Activated CD8-positive, alpha-beta memory T cell treated with anti-CD3 and anti-CD28 coated beads, Interleukin-2, amount 10 ng/mL, durations not matched to agents 7 days and 5 days (primary cell): ENCODE results near the gene CARHSP1. TPM values are rescaled to one million over a fixed set of nuclear protein-coding genes. Genes with fewer than 3 reads are reported as not detected.

Source experiments
- ATAC-seq: fragments of 150-1000 bp; cut with Tn5 transposase; one replicate; pipeline ENCODE4 v1.10.0; 2021; ENCODE audit warnings: moderate library complexity
- CTCF ChIA-PET: fragments of 350-600 bp; sonication (Branson Sonifier 250); formaldehyde crosslinking; loops from one replicate; lab custom pipeline; 2021; ENCODE audit warnings: antibody characterized with exemption; lab: Charles Lee
- DNase-seq: peaks from one replicate; pipeline ENCODE4 v3.0.0-alpha.2; 2020
- H3K27ac Mint-ChIP-seq: one replicate; pipeline ENCODE4 v1.8.0; 2021; ENCODE audit warnings: mild to moderate bottlenecking, mixed read lengths
- H3K27me3 Mint-ChIP-seq: one replicate; pipeline ENCODE4 v1.8.0; 2021; ENCODE audit warnings: mixed read lengths
- H3K36me3 Mint-ChIP-seq: one replicate; pipeline ENCODE4 v1.8.0; 2021; ENCODE audit warnings: mild to moderate bottlenecking, mixed read lengths
- H3K4me1 Mint-ChIP-seq: one replicate; pipeline ENCODE4 v1.8.0; 2021; ENCODE audit warnings: mixed read lengths
- H3K4me3 Mint-ChIP-seq: one replicate; pipeline ENCODE4 v1.8.0; 2021; ENCODE audit warnings: mild to moderate bottlenecking, moderate library complexity, mixed read lengths
- H3K9me3 Mint-ChIP-seq: one replicate; pipeline ENCODE4 v1.8.0; 2022; ENCODE audit warnings: low read depth, mixed read lengths
- total RNA-seq, 2 experiments: library from RNA; stranded (reverse); gene quantifications; one replicate each; pipeline ENCODE4 v1.2.3, GENCODE V29; 2021

CARHSP1 gene
- total RNA-seq, 2 experiments from 2014 or later: 142 to 176 TPM

GRCh38 chr16:8854298-8854948 is 14.4 kb downstream of the CARHSP1 start:
- Mint-ChIP-seq H3K27ac (no peak overlapping the region), H3K9me3 (no peaks in the 10 kb centered on the region), H3K36me3 (peaks cover 52% of the 10 kb centered on the region), H3K4me1 (peaks cover 49% of the 10 kb centered on the region), H3K27me3 (no peaks in the 10 kb centered on the region), H3K4me3 (no peak overlapping the region)
- DNase-seq (no peak), ATAC-seq (no peak)
- CTCF ChIA-PET: interaction anchor here (1.2 to 2.7 kb wide), 2 partner anchors 26 to 29 kb away, joined by 3 to 16 read pairs; no protein-coding TSS in a partner anchor

DNA sequence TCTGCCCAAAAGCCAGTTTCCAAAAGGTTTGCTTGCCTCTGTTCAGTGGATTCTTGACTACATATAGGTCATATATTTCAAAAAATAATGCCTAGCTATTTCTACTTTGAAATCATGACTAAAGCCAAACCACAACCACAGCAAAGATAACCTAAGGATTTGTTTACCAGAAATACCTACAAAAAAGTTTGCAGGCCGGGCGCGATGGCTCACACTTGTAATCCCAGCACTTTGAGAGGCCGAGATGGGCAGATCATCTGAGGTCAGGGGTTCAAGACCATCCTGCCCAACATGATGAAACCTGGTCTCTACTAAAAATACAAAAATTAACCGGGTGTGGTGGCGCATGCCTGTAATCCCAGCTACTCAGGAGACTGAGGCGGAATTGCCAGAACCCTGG is 15.2 kb downstream of the CARHSP1 start:
- peaks cover 48% of the 10 kb centered on the region for H3K4me1 Mint-ChIP-seq
- DNase-seq: no peak
- no peaks in the 10 kb centered on the region for H3K27me3 Mint-ChIP-seq
- no peaks in the 10 kb centered on the region for H3K9me3 Mint-ChIP-seq
- H3K4me3 Mint-ChIP-seq: no peak overlapping the region
- CTCF ChIA-PET: interaction anchor here (2.7 kb wide), 1 partner anchor 26 kb away, joined by 16 read pairs; no protein-coding TSS in a partner anchor
- peaks cover 52% of the 10 kb centered on the region for H3K36me3 Mint-ChIP-seq
- peak overlapping the region; percentile 66 for H3K27ac Mint-ChIP-seq
- ATAC-seq: no peak

- Mint-ChIP-seq H3K27me3 (no peaks in the 10 kb centered on the region), H3K27ac (peak overlapping the region; percentile 66), H3K4me1 (peaks cover 47% of the 10 kb centered on the region), H3K4me3 (no peak overlapping the region), H3K36me3 (peaks cover 50% of the 10 kb centered on the region), H3K9me3 (no peaks in the 10 kb centered on the region)
- CTCF ChIA-PET: interaction anchor here (1.7 to 2.7 kb wide), 2 partner anchors 15 to 27 kb away, joined by 7 to 16 read pairs; partner anchors contain the start of gene CARHSP1
- no peak for DNase-seq
- ATAC-seq: no peak
Measured at GRCh38 chr16:8853150-8853549, 15.7 kb downstream of the CARHSP1 start.

DNA sequence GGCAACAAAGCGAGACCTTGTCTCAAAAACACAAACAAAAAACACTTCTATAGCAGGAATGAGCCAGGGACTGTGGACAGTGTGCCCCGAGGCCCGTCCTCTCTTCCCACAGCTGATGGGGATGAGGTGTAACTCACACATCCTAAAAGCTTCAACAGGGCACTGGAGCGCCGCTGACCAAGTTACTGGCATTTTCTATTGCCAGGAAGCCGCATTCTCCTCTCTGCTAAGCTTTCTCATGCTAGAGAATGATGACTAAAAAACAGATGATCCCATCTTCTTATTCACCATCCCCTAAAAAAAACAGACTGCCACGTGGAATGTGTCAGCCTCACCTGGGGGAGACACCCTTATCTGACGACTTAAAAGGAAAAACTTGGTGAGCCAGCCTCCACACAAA is 16.3 kb downstream of the CARHSP1 start:
- no peaks in the 10 kb centered on the region for H3K27me3 Mint-ChIP-seq
- peaks cover 46% of the 10 kb centered on the region for H3K36me3 Mint-ChIP-seq
- ATAC-seq (no peak), DNase-seq (no peak)
- H3K4me3 Mint-ChIP-seq: no peak overlapping the region
- no peaks in the 10 kb centered on the region for H3K9me3 Mint-ChIP-seq
- no peak overlapping the region for H3K27ac Mint-ChIP-seq
- CTCF ChIA-PET: interaction anchor here (0.9 to 1.7 kb wide), 4 partner anchors 16 to 41 kb away, joined by 3 to 7 read pairs (median 4); partner anchors contain the start of gene CARHSP1
- H3K4me1 Mint-ChIP-seq: peaks cover 43% of the 10 kb centered on the region

- CTCF ChIA-PET: interaction anchor here (0.9 to 2.0 kb wide), 6 partner anchors 16 to 41 kb away, joined by 3 to 7 read pairs (median 4); partner anchors contain the start of gene CARHSP1
- H3K9me3 Mint-ChIP-seq: no peaks in the 10 kb centered on the region
- no peak for ATAC-seq
- H3K36me3 Mint-ChIP-seq: peaks cover 45% of the 10 kb centered on the region
- peak overlapping the region; percentile 70 for H3K27ac Mint-ChIP-seq
- DNase-seq: no peak
- H3K27me3 Mint-ChIP-seq: no peaks in the 10 kb centered on the region
- H3K4me1 Mint-ChIP-seq: peaks cover 41% of the 10 kb centered on the region
- no peak overlapping the region for H3K4me3 Mint-ChIP-seq
Measured at GRCh38 chr16:8851761-8852403, 16.9 kb downstream of the CARHSP1 start.

- Mint-ChIP-seq H3K4me1 (peaks cover 39% of the 10 kb centered on the region), H3K36me3 (peaks cover 34% of the 10 kb centered on the region), H3K4me3 (no peak overlapping the region), H3K9me3 (no peaks in the 10 kb centered on the region), H3K27ac (peak overlapping the region; percentile 71), H3K27me3 (no peaks in the 10 kb centered on the region)
- DNase-seq (peak; percentile 40), ATAC-seq (peak; percentile 34)
- CTCF ChIA-PET: interaction anchor here (1.6 to 2.0 kb wide), 2 partner anchors 20 to 34 kb away, joined by 4 read pairs; no protein-coding TSS in a partner anchor
Measured at GRCh38 chr16:8850279-8850885, 18.4 kb downstream of the CARHSP1 start.

DNA sequence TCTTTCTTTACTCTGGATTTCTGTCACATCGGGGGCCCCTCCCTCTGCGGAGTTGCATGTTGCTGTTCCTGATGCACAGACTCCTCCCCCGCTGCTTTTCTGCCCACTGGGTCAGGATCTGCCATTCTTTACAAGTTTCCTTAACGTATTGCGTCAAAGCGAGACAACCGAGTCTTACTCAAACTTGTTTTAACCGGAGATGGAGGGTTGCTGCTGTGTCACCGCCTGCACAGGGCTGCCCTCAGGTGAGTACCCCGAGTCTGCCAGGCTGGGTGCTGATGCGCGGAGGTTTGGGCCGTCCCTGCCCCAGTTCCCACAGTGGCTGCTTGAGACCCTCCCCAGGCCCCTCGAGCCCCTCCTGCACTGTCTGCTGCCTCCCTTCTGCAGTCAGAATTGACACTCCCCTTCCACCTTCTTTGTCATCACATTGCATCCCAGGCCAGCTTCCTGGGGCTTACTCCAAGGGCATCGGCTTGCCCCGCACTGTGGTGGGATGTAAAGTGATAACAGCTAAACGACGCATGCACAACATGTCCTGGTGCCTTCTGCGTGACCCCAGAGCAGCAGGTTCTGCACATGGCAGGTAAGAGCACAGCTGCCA is 19.3 kb downstream of the CARHSP1 start:
- Mint-ChIP-seq H3K27ac (peak overlapping the region; percentile 71), H3K4me3 (no peak overlapping the region), H3K27me3 (no peaks in the 10 kb centered on the region), H3K9me3 (no peaks in the 10 kb centered on the region), H3K4me1 (peaks cover 33% of the 10 kb centered on the region), H3K36me3 (peaks cover 29% of the 10 kb centered on the region)
- peak; percentile 39 for DNase-seq
- no peak for ATAC-seq
- CTCF ChIA-PET: interaction anchor here (1.6 kb wide), 1 partner anchor 21 kb away, joined by 4 read pairs; no protein-coding TSS in a partner anchor

GRCh38 chr16:8848939-8849391 is 19.8 kb downstream of the CARHSP1 start:
- Mint-ChIP-seq H3K4me1 (peaks cover 28% of the 10 kb centered on the region), H3K9me3 (no peaks in the 10 kb centered on the region), H3K27me3 (no peaks in the 10 kb centered on the region), H3K4me3 (no peak overlapping the region), H3K36me3 (peaks cover 29% of the 10 kb centered on the region), H3K27ac (peak overlapping the region; percentile 35)
- ATAC-seq: no peak
- CTCF ChIA-PET: no interaction called here
- no peak for DNase-seq

GRCh38 chr16:8848231-8848938 is 20.4 kb downstream of the CARHSP1 start:
- peaks cover 23% of the 10 kb centered on the region for H3K4me1 Mint-ChIP-seq
- DNase-seq: no peak
- peaks cover 27% of the 10 kb centered on the region for H3K36me3 Mint-ChIP-seq
- CTCF ChIA-PET: no interaction called here
- no peaks in the 10 kb centered on the region for H3K27me3 Mint-ChIP-seq
- no peak overlapping the region for H3K4me3 Mint-ChIP-seq
- no peak for ATAC-seq
- H3K9me3 Mint-ChIP-seq: no peaks in the 10 kb centered on the region
- H3K27ac Mint-ChIP-seq: no peak overlapping the region

DNA sequence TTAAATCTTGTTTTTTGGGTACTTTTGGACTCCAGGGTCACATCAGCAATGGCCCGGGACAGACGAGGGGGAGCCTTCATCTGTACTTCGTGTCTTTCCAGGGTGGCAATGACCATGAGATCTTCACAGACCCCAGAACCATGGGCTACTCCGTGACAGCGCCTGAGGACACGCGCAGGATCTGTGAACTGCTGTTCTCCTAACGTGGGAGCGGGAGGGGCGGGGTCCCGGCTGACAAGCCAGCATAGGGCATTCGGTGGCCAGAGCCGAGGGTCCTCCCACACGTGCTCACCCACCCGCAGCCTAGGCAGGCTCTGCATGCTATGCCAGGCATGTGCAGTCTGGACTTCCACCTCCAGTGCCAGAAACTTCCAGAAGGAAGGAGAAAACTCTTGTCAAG is 21.2 kb downstream of the CARHSP1 start:
- H3K27ac Mint-ChIP-seq: no peak overlapping the region
- CTCF ChIA-PET: no interaction called here
- H3K9me3 Mint-ChIP-seq: no peaks in the 10 kb centered on the region
- H3K4me1 Mint-ChIP-seq: peaks cover 18% of the 10 kb centered on the region
- H3K36me3 Mint-ChIP-seq: peaks cover 21% of the 10 kb centered on the region
- no peak overlapping the region for H3K4me3 Mint-ChIP-seq
- ATAC-seq: no peak
- H3K27me3 Mint-ChIP-seq: no peaks in the 10 kb centered on the region
- no peak for DNase-seq

DNA sequence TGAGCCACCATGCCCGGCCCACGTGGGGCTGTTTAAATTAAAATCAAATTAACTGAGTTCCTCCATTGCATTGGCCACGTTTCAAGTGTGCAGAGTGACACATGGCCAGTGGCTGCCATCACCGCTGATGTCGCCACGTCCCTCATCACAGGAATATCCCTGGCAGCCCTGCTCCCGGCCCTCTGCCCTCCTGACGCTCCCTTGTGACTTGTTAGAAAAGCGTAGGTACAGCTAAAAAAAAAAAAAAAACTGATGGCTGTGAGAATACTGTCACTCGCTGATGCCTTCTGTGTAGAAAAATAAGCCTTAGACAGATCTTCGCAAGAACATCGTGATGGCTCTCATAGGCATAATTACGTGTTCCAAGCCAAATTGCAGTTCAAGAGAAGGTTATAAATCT is 21.7 kb downstream of the CARHSP1 start:
- Mint-ChIP-seq H3K4me1 (peaks cover 18% of the 10 kb centered on the region), H3K4me3 (no peak overlapping the region), H3K27ac (no peak overlapping the region), H3K9me3 (no peaks in the 10 kb centered on the region), H3K36me3 (peaks cover 20% of the 10 kb centered on the region), H3K27me3 (no peaks in the 10 kb centered on the region)
- CTCF ChIA-PET: no interaction called here
- ATAC-seq: no peak
- no peak for DNase-seq

- H3K4me3 Mint-ChIP-seq: no peak overlapping the region
- no peak for DNase-seq
- H3K36me3 Mint-ChIP-seq: peaks cover 19% of the 10 kb centered on the region
- CTCF ChIA-PET: no interaction called here
- H3K27me3 Mint-ChIP-seq: no peaks in the 10 kb centered on the region
- ATAC-seq: no peak
- H3K9me3 Mint-ChIP-seq: no peaks in the 10 kb centered on the region
- H3K27ac Mint-ChIP-seq: no peak overlapping the region
- H3K4me1 Mint-ChIP-seq: peaks cover 15% of the 10 kb centered on the region
Measured at GRCh38 chr16:8846401-8846932, 22.3 kb downstream of the CARHSP1 start.
